Endothelial cell of umbilical vein (primary cell): ENCODE results near the gene SSH3. TPM values are rescaled to one million over a fixed set of nuclear protein-coding genes. Genes with fewer than 3 reads are reported as not detected.
"Not testable (repeated sequence)": the region's sequence is repeated elsewhere in the genome, so short reads cannot be mapped to it uniquely, and the experiment has no call there.

Experiments used
- BruUV-seq: library from RNA; stranded (reverse); fragments of 400-500 nt; replicated peaks from 2 replicates; lab custom pipeline; 2021; lab: Mats Ljungman, UMichigan
- CTCF ChIA-PET: fragments of 300-600, 350-600 bp; sonication (Branson Sonifier 250); formaldehyde crosslinking; loops from one replicate; lab custom pipeline; 2021; ENCODE audit warnings: antibody characterized with exemption, inconsistent platforms; lab: Charles Lee
- POLR2A ChIA-PET: fragments of 300-600, 350-600 bp; sonication (Branson Sonifier 250); formaldehyde crosslinking; loops from one replicate; lab custom pipeline; 2021; ENCODE audit warnings: antibody characterized with exemption, inconsistent platforms; lab: Charles Lee
- DNase-seq: peaks from one replicate; pipeline ENCODE4 v3.0.0-alpha.2; 2011; ENCODE audit warnings: low read depth, low spot score
- FAIRE-seq: peaks from 2 replicates; lab custom pipeline; 2011; peaks lifted over from hg19 to GRCh38; lab: Jason Lieb, UNC
- H2AFZ ChIP-seq: 2 replicates; pipeline ENCODE4 v1.6.0; 2012; ENCODE audit warnings: low read depth, low read length, control low read depth, inconsistent platforms
- H3K27ac ChIP-seq: 2 replicates; pipeline ENCODE4 v1.5.1; 2011; ENCODE audit warnings: low read depth, mild to moderate bottlenecking, control low read depth, low read length, moderate library complexity; ENCODE audit not compliant: insufficient read depth
- H3K27me3 ChIP-seq, 2 experiments: 2 replicates each; pipeline versions ENCODE4 v1.6.0 to v1.6.1; 2011; ENCODE audit warnings: low read length in 2 of 2, mixed read lengths in 1 of 2; ENCODE audit not compliant: control insufficient read depth in 2 of 2, insufficient read depth in 2 of 2
- H3K36me3 ChIP-seq, 2 experiments: 2 replicates in 1 of 2; 3 replicates in 1 of 2; pipeline ENCODE4 v1.5.1; 2011; ENCODE audit warnings: low read length in 2 of 2, mild to moderate bottlenecking in 1 of 2, moderate library complexity in 1 of 2; ENCODE audit not compliant: control insufficient read depth in 2 of 2, insufficient read depth in 2 of 2; ENCODE audit errors: extremely low read depth in 1 of 2
- H3K4me1 ChIP-seq: 3 replicates; pipeline ENCODE4 v1.5.1; 2011; ENCODE audit warnings: mild to moderate bottlenecking, low read length; ENCODE audit not compliant: control insufficient read depth, insufficient read depth; ENCODE audit errors: extremely low read depth
- H3K4me2 ChIP-seq: 2 replicates; pipeline ENCODE4 v1.6.1; 2011; ENCODE audit warnings: low read length, control low read depth, mixed read lengths; ENCODE audit not compliant: insufficient read depth
- H3K4me3 ChIP-seq, 3 experiments: fragments of 200-600 bp in 1 of 3; sonication (generic), shearing (Covaris generic) in 1 of 3; replicated peaks in 1 of 3; 2 replicates each; pipeline ENCODE4 v1.5.1; 2011 to 2016; ENCODE audit warnings: control low read depth in 3 of 3, low read length in 3 of 3, mild to moderate bottlenecking in 2 of 3, inconsistent platforms in 1 of 3, low read depth in 1 of 3, moderate library complexity in 1 of 3; ENCODE audit not compliant: insufficient read depth in 1 of 3
- H3K79me2 ChIP-seq: 2 replicates; pipeline ENCODE4 v1.6.0; 2012; ENCODE audit warnings: low read length, inconsistent platforms; ENCODE audit not compliant: control insufficient read depth, insufficient read depth
- H3K9ac ChIP-seq: replicated peaks from 2 replicates; pipeline ENCODE3; 2011; ENCODE audit warnings: low read length, control low read depth; ENCODE audit not compliant: insufficient read depth; ENCODE audit errors: extremely low read depth
- H3K9me1 ChIP-seq: replicated peaks from 3 replicates; pipeline ENCODE4 v1.6.0; 2011; ENCODE audit warnings: mild to moderate bottlenecking, low read length; ENCODE audit not compliant: control insufficient read depth, insufficient read depth; ENCODE audit errors: extremely low read depth
- H3K9me3 ChIP-seq: replicated peaks from 2 replicates; pipeline ENCODE4 v1.5.1; 2012; ENCODE audit warnings: low read length, inconsistent platforms; ENCODE audit not compliant: control insufficient read depth, insufficient read depth
- H4K20me1 ChIP-seq: replicated peaks from 2 replicates; pipeline ENCODE3; 2011; ENCODE audit warnings: mild to moderate bottlenecking, low read length; ENCODE audit not compliant: control insufficient read depth, insufficient read depth; ENCODE audit errors: extremely low read depth
- EZH2 ChIP-seq: IDR thresholded peaks from 2 replicates; pipeline ENCODE4 v1.6.1; 2012; ENCODE audit warnings: borderline replicate concordance, low read depth, mild to moderate bottlenecking, moderate library complexity, low read length, inconsistent platforms; ENCODE audit not compliant: severe bottlenecking
- MAX ChIP-seq: IDR thresholded peaks from 2 replicates; pipeline ENCODE4 v1.6.1; 2011; ENCODE audit not compliant: insufficient read depth, insufficient read length
- MYC ChIP-seq: IDR thresholded peaks from one replicate; pipeline ENCODE4 v1.6.1; 2011; ENCODE audit warnings: mild to moderate bottlenecking, low read depth, low read length
- POLR2AphosphoS5 ChIP-seq: IDR thresholded peaks from 2 replicates; pipeline ENCODE4 v1.6.1; 2012; ENCODE audit warnings: low read depth, mild to moderate bottlenecking, control low read depth, low read length, moderate library complexity; ENCODE audit not compliant: insufficient read depth
- dilution Hi-C: fragments of 300-500 bp; cut with MboI; formaldehyde crosslinking; loops from one replicate; pipeline ENCODE4 v1.15.0; 2019; ENCODE audit warnings: low sequenced_read_pairs; ENCODE audit not compliant: extremely low pct_ligation_motif_present
- intact Hi-C: fragments of 100-400 bp; cut with micrococcal nuclease; formaldehyde crosslinking; loops from one replicate; pipeline ENCODE4 v1.10.0; 2022
- polyA plus RNA-seq, 4 experiments: library from polyadenylated mRNA; depleted of rRNA in 3 of 4; stranded (reverse) in 3 of 4; unstranded in 1 of 4; fragments of >200 nt; gene quantifications; 2 replicates each; pipeline versions ENCODE4 v1.2.1 to v1.2.3, GENCODE V29; 2011 to 2012; ENCODE audit warnings: missing spikeins in 1 of 4
- total RNA-seq: library from RNA; stranded (reverse); gene quantifications from 2 replicates; pipeline ENCODE4 v1.2.3, GENCODE V29; 2021

SSH3 gene
- total and polyA plus RNA-seq, 2 donors (not counting 3 experiments of a cell fraction or from before 2014, with no cell fraction given): 14.3 to 16.5 TPM

GRCh38 chr11:67317888-67318555 is 14.7 kb downstream of the SSH3 start:
- BruUV-seq: no TSS peak
- H3K79me2 ChIP-seq: no peaks in the 10 kb centered on the region
- H3K9me1 ChIP-seq: no peaks in the 10 kb centered on the region
- no peaks in the 10 kb centered on the region for H4K20me1 ChIP-seq
- CTCF ChIA-PET: interaction anchor here (1.0 to 9.2 kb wide), 37 partner anchors 10 to 264 kb away, joined by 3 to 151 read pairs (median 7); partner anchors contain the start of genes ANKRD13D, GRK2, POLD4 and PPP1CA
- no peak overlapping the region for H3K27ac ChIP-seq
- TF ChIP-seq POLR2AphosphoS5 (no peak), MAX (no peak), EZH2 (no peak), MYC (no peak)
- DNase-seq (no peak), FAIRE-seq (no peak)
- H3K27me3 ChIP-seq: no peaks in the 10 kb centered on the region
- dilution Hi-C loops (no loop called here), intact Hi-C loops (loop anchor here (1.0 to 2.0 kb wide), 7 partner anchors 30 to 237 kb away; partner anchors contain the start of genes GRK2 and POLD4)
- peaks cover 6% of the 10 kb centered on the region for H3K4me1 ChIP-seq
- H3K4me3 ChIP-seq: peak overlapping the region; percentile 1 to 75 (median 31)
- no peaks in the 10 kb centered on the region for H3K36me3 ChIP-seq
- POLR2A ChIA-PET: interaction anchor here (1.1 kb wide), 1 partner anchor 63 kb away, joined by 3 read pairs; no protein-coding TSS in a partner anchor
- H3K9ac ChIP-seq: peak overlapping the region; percentile 6
- H3K9me3 ChIP-seq: no peaks in the 10 kb centered on the region
- H3K4me2 ChIP-seq: peak overlapping the region; percentile 62
- H2AFZ ChIP-seq: peak overlapping the region; percentile 72

GRCh38 chr11:67318876-67319275 is 15.5 kb downstream of the SSH3 start:
- H3K4me2 ChIP-seq, H3K36me3 ChIP-seq, H3K4me1 ChIP-seq, FAIRE-seq, intact Hi-C loops, H3K27ac ChIP-seq, H3K9me1 ChIP-seq, H3K9ac ChIP-seq, dilution Hi-C loops, H4K20me1 ChIP-seq, DNase-seq, H3K79me2 ChIP-seq, H2AFZ ChIP-seq, H3K4me3 ChIP-seq, H3K9me3 ChIP-seq, BruUV-seq, H3K27me3 ChIP-seq: not testable (repeated sequence)
- POLR2A ChIA-PET: interaction anchor here (0.9 kb wide), 1 partner anchor 42 kb away, joined by 4 read pairs; no protein-coding TSS in a partner anchor
- CTCF ChIA-PET: interaction anchor here (1.6 to 9.2 kb wide), 5 partner anchors 11 to 62 kb away, joined by 4 to 151 read pairs (median 35); partner anchors contain the start of gene GRK2
